Smooth muscle cell (in vitro differentiated cells): Measurements from ENCODE around the gene TCF3. TPM values are rescaled to one million over a fixed set of nuclear protein-coding genes. Genes with fewer than 3 reads are reported as not detected.

Experiments used
- DNase-seq: peaks from one replicate; lab custom pipeline; 2025; ENCODE audit not compliant: unreplicated experiment; lab: John Stamatoyannopoulos, UW
- H2AFZ ChIP-seq: fragments of 200-600 bp; sonication (generic); 2 replicates; pipeline ENCODE4 v1.6.0; 2016; ENCODE audit warnings: antibody characterized with exemption, low read depth, mild to moderate bottlenecking
- H3F3A ChIP-seq: fragments of 200-600 bp; sonication (generic); 2 replicates; pipeline ENCODE4 v1.6.0; 2017; ENCODE audit warnings: antibody characterized with exemption, low read depth
- H3K27ac ChIP-seq: fragments of 200-600 bp; sonication (generic); 2 replicates; pipeline ENCODE4 v1.5.1; 2016; ENCODE audit warnings: low read depth, mild to moderate bottlenecking
- H3K27me3 ChIP-seq: fragments of 200-600 bp; sonication (generic); 2 replicates; pipeline ENCODE4 v1.6.1; 2016; ENCODE audit warnings: low read depth, mild to moderate bottlenecking
- H3K36me3 ChIP-seq: fragments of 200-600 bp; sonication (generic); 2 replicates; pipeline ENCODE4 v1.5.1; 2016; ENCODE audit warnings: low read depth
- H3K4me1 ChIP-seq: fragments of 200-600 bp; sonication (generic); 2 replicates; pipeline ENCODE4 v1.5.1; 2016; ENCODE audit warnings: low read depth
- H3K4me2 ChIP-seq: fragments of 200-600 bp; sonication (generic); 2 replicates; pipeline ENCODE4 v1.6.0; 2016; ENCODE audit warnings: mild to moderate bottlenecking
- H3K4me3 ChIP-seq: fragments of 200-600 bp; sonication (generic); 2 replicates; pipeline ENCODE4 v1.5.1; 2016; ENCODE audit warnings: mild to moderate bottlenecking
- H3K79me2 ChIP-seq: fragments of 200-600 bp; sonication (generic); 2 replicates; pipeline ENCODE4 v1.6.0; 2016; ENCODE audit warnings: low read depth, mild to moderate bottlenecking
- H3K9ac ChIP-seq: fragments of 200-600 bp; sonication (generic); 2 replicates; pipeline ENCODE4 v1.6.0; 2016; ENCODE audit warnings: low read depth
- H3K9me3 ChIP-seq: fragments of 200-600 bp; sonication (generic); replicated peaks from 2 replicates; pipeline ENCODE4 v1.5.1; 2016; ENCODE audit warnings: low read depth
- H4K20me1 ChIP-seq: fragments of 200-600 bp; sonication (generic); 2 replicates; pipeline ENCODE4 v1.6.0; 2016; ENCODE audit warnings: low read depth
- WGBS: methylation state at CpG from one replicate; pipeline ENCODE4 v1.1.7; 2016; ENCODE audit warnings: low lambda C conversion rate; 5-methylcytosine and 5-hydroxymethylcytosine counted together
- polyA plus RNA-seq: library from polyadenylated mRNA; unstranded; fragments of >200 nt; fragmentation: Nextera tagmentation; extraction: Ambion mirVana; gene quantifications from 2 replicates; pipeline ENCODE4 v1.2.1, GENCODE V29; 2016
- total RNA-seq: library from RNA; depleted of rRNA; stranded (reverse); fragments of >200 nt; gene quantifications from 2 replicates; pipeline ENCODE4 v1.2.3, GENCODE V29; 2014
- TF ChIP-seq, protein P1 (sequence below): fragments of 200-600 bp; sonication (generic); IDR thresholded peaks from 2 replicates; pipeline ENCODE4 v1.5.1; 2017; ENCODE audit warnings: borderline replicate concordance, mild to moderate bottlenecking, antibody characterized with exemption; ENCODE audit not compliant: insufficient read depth, poor library complexity, severe bottlenecking

The TCF3 gene
- total RNA-seq = 76.3 and 89.0 TPM in 2 replicates
- polyA plus RNA-seq = 145 and 150 TPM in 2 replicates

GRCh38 chr19:1652471-1653299 is at the start of gene TCF3:
TSS of gene TCF3 (minus strand) at chr19:1652615. CDS start at chr19:1650248, 2,367 bp downstream.
- peak; percentile 94 for DNase-seq
- Histone ChIP-seq H2AFZ (peak within 1 kb of the TSS; percentile 98), H3K4me3 (peak within 1 kb of the TSS; percentile 95), H3K4me1 (peaks cover 6% of the 10 kb centered on the region), H3K9ac (peak within 1 kb of the TSS; percentile 100), H3K9me3 (no peaks in the 10 kb centered on the region), H3K27me3 (no peaks in the 10 kb centered on the region), H3K79me2 (peaks cover 44% of the 10 kb centered on the region), H3K27ac (peak within 1 kb of the TSS; percentile 96), H3K36me3 (no peaks in the 10 kb centered on the region), H3K4me2 (peak within 1 kb of the TSS; percentile 100), H4K20me1 (peaks cover 38% of the 10 kb centered on the region), H3F3A (no peaks in the 10 kb centered on the region)
- TF ChIP-seq, protein P1, sequence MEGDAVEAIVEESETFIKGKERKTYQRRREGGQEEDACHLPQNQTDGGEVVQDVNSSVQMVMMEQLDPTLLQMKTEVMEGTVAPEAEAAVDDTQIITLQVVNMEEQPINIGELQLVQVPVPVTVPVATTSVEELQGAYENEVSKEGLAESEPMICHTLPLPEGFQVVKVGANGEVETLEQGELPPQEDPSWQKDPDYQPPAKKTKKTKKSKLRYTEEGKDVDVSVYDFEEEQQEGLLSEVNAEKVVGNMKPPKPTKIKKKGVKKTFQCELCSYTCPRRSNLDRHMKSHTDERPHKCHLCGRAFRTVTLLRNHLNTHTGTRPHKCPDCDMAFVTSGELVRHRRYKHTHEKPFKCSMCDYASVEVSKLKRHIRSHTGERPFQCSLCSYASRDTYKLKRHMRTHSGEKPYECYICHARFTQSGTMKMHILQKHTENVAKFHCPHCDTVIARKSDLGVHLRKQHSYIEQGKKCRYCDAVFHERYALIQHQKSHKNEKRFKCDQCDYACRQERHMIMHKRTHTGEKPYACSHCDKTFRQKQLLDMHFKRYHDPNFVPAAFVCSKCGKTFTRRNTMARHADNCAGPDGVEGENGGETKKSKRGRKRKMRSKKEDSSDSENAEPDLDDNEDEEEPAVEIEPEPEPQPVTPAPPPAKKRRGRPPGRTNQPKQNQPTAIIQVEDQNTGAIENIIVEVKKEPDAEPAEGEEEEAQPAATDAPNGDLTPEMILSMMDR = no peak
- under 1% methylated on average over 68 of the region's 107 CpGs for WGBS

GRCh38 chr19:1700733-1701663 is 48.6 kb upstream of the TCF3 start:
- Histone ChIP-seq H3K79me2 (no peaks in the 10 kb centered on the region), H3F3A (no peaks in the 10 kb centered on the region), H3K9ac (no peak overlapping the region), H3K4me3 (no peak overlapping the region), H4K20me1 (no peaks in the 10 kb centered on the region), H3K4me1 (no peaks in the 10 kb centered on the region), H3K9me3 (no peaks in the 10 kb centered on the region), H3K36me3 (no peaks in the 10 kb centered on the region), H3K27me3 (peaks cover 30% of the 10 kb centered on the region), H3K27ac (no peak overlapping the region), H2AFZ (no peak overlapping the region), H3K4me2 (no peak overlapping the region)
- TF ChIP-seq, protein P1 = no peak
- DNase-seq = no peak
- 68% methylated on average over 19 of the region's 26 CpGs for WGBS

DNA sequence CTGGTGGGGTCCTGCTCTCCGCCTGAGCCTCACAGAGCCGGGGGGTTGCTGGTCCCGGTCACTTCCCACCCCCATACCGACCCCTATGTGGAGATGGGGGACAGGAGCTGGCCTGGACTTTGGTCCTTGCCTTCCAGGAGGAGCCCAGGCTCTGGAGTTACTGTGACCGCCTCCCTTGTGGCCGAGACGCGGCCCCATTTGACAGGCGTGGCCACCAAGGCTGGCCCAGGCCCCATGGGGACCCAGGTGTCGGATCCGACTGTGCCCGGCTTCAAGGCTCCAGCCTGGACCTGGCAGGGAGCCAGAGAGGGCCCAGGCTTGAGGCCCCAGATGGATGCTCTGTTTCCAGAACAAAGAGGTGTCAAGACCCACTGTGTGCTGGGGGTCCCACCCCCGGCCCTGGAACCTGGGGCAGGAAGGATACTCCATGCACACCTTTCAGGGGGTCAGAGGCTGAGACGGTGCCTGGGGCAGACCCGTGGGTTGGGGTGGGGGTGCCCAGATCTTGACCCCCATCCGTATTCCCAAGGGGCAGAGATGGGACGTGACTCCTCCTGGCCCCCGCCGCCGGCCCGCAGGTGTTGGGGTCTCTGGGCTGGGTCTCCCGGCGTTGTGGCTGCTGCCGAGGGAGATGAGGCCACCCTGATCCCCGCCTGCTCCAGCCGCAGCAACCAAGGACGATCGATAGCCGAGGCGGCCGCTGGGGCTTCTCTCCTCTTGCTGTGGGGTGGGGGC is 47.8 kb upstream of the TCF3 start:
- no peaks in the 10 kb centered on the region for H3K36me3 ChIP-seq
- no peak for DNase-seq
- H3K27ac ChIP-seq = no peak overlapping the region
- no peaks in the 10 kb centered on the region for H3K9me3 ChIP-seq
- TF ChIP-seq, protein P1 = no peak
- no peaks in the 10 kb centered on the region for H4K20me1 ChIP-seq
- 84% methylated on average over 22 of the region's 31 CpGs for WGBS
- no peaks in the 10 kb centered on the region for H3K79me2 ChIP-seq
- no peak overlapping the region for H2AFZ ChIP-seq
- H3K27me3 ChIP-seq = peaks cover 30% of the 10 kb centered on the region
- no peaks in the 10 kb centered on the region for H3F3A ChIP-seq
- no peaks in the 10 kb centered on the region for H3K4me1 ChIP-seq
- no peak overlapping the region for H3K4me3 ChIP-seq
- H3K9ac ChIP-seq = no peak overlapping the region
- H3K4me2 ChIP-seq = no peak overlapping the region
